MM.1S (cell line): ENCODE data around the gene CA9.

Experiments used
- EZH2 ChIP-seq: fragments of 300-600 bp; sonication (generic); optimal IDR thresholded peaks from 2 replicates; pipeline ENCODE3; 2017; ENCODE audit warnings: low read depth, mild to moderate bottlenecking, antibody characterized with exemption, low read length, mixed read lengths
- EZH2phosphoT487 ChIP-seq: fragments of 300-600 bp; sonication (generic); IDR thresholded peaks from 2 replicates; pipeline ENCODE4 v1.6.1; 2018; ENCODE audit warnings: antibody characterized with exemption, low read length
- TF ChIP-seq, protein P1 (sequence below): fragments of 300-600 bp; sonication (generic); IDR thresholded peaks from 2 replicates; pipeline ENCODE4 v1.5.1; 2016; ENCODE audit warnings: antibody characterized with exemption, low read length, mixed read lengths

DNA sequence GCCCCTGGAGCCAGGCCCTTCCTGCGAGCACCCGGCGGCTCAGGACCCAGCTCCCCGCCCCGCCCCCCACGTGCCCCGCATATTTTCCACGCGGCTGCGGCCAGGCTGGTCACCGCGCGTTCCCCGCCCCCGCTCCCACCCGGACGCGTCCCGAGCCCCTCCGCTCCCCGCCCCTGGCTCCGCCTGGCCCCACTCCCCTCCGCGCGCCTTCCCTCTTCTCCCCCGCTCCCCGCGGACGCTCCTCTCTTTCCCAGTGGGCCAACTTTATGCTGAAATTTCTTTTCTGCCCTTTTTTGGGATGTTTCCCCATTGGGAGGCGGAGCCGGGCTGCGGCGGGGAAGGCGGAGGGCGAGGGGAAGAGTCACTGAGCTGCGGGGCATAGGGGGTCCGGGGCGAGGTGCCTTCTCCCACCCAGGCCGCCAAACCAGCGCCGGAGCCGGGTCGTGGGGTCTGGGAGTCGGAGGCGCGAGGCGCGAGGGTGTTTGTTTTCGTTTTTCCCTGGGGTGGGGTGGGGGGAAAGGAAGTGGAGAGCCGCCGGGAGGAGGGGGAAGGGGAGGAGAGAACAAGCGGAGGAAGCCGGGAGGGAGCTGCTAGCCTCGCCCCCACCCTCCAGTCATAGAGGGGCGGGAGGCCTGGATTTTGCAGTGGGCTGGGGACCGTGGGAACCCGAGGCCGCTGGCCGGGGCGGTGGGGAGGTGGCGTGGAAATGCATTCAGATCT lies 17.0 kb downstream of the CA9 start:
- TF ChIP-seq, protein P1, sequence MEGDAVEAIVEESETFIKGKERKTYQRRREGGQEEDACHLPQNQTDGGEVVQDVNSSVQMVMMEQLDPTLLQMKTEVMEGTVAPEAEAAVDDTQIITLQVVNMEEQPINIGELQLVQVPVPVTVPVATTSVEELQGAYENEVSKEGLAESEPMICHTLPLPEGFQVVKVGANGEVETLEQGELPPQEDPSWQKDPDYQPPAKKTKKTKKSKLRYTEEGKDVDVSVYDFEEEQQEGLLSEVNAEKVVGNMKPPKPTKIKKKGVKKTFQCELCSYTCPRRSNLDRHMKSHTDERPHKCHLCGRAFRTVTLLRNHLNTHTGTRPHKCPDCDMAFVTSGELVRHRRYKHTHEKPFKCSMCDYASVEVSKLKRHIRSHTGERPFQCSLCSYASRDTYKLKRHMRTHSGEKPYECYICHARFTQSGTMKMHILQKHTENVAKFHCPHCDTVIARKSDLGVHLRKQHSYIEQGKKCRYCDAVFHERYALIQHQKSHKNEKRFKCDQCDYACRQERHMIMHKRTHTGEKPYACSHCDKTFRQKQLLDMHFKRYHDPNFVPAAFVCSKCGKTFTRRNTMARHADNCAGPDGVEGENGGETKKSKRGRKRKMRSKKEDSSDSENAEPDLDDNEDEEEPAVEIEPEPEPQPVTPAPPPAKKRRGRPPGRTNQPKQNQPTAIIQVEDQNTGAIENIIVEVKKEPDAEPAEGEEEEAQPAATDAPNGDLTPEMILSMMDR: no peak
- no peak for TF ChIP-seq EZH2phosphoT487
- no peak for TF ChIP-seq EZH2
